Ovary (tissue), 9 donors: ENCODE results near the gene PYGB. TPM values are rescaled to one million over a fixed set of nuclear protein-coding genes. Genes with fewer than 3 reads are reported as not detected.

ENCODE experiments used
- DNase-seq, 5 donors: peaks; one replicate each; pipeline ENCODE4 v3.0.0-alpha.2; 2019 to 2020
- H3K27ac ChIP-seq, 2 donors: fragments of 200-600 bp; one replicate each; pipeline versions ENCODE4 v1.5.1 to v1.8.0; 2019 to 2022
- H3K27me3 ChIP-seq: fragments of 200-600 bp; one replicate; pipeline ENCODE4 v1.8.0; 2022
- H3K36me3 ChIP-seq: fragments of 200-600 bp; sonication (generic); one replicate; pipeline ENCODE4 v1.5.1; 2019
- H3K4me1 ChIP-seq: one replicate; pipeline ENCODE4 v1.8.1; 2013; ENCODE audit warnings: mild to moderate bottlenecking, moderate library complexity; ENCODE audit not compliant: insufficient read depth
- H3K4me3 ChIP-seq: fragments of 200-600 bp; sonication (generic); one replicate; pipeline ENCODE4 v1.5.1; 2017
- H3K9me3 ChIP-seq, 2 donors: fragments of 200-600 bp in 1 of 2; sonication (generic) in 1 of 2; one replicate each; pipeline versions ENCODE4 v1.5.1 to v1.8.1; 2013 to 2019; ENCODE audit warnings: mild to moderate bottlenecking in 1 of 2, moderate library complexity in 1 of 2
- EP300 ChIP-seq: sonication (generic); formaldehyde crosslinking; IDR thresholded peaks from one replicate; pipeline ENCODE4 v1.6.1; 2017; ENCODE audit warnings: antibody characterized with exemption
- POLR2A ChIP-seq: fragments of 450-650 bp; IDR thresholded peaks from one replicate; pipeline ENCODE4 v1.6.1; 2017; ENCODE audit warnings: antibody characterized with exemption, mild to moderate bottlenecking, moderate library complexity
- WGBS, 3 donors: extraction: QIAGEN DNeasy Blood & Tissue Kit in 1 of 3; methylation state at CpG; one replicate each; pipeline versions ENCODE4 v1.1.5 to v1.1.7; 2013 to 2017; 5-methylcytosine and 5-hydroxymethylcytosine counted together
- intact Hi-C, 4 donors: fragments of 100-400 bp; cut with DNase I; formaldehyde crosslinking; loops; one replicate each; pipeline versions ENCODE4 v1.11.0 to v1.15.1; 2022 to 2023
- polyA plus RNA-seq, 2 donors: library from polyadenylated mRNA; stranded (reverse); fragments of 200-250 nt in 1 of 2; fragments of 350-450 nt in 1 of 2; fragmentation: Illumina TruSeq in 1 of 2; extraction: RNeasy Lipid Tissue Mini Kit (QIAGEN cat#74804) in 1 of 2; gene quantifications; one replicate each; pipeline ENCODE4 v1.2.3, GENCODE V29; 2013 to 2014
- total RNA-seq, 7 donors: library from RNA; depleted of rRNA in 2 of 7; stranded (reverse); fragments of >200 nt in 2 of 7; fragmentation: NEBNext Ultra II Directional in 3 of 7; extraction: Animal tissue kit (Norgen Biotek cat#: 25700) in 3 of 7; gene quantifications; one replicate each; pipeline versions ENCODE4 v1.1.0 to v1.2.4, GENCODE V29; 2016 to 2023
- TF ChIP-seq, protein P1 (sequence below), 3 donors: fragments of 450-650 bp in 2 of 3; fragments of 200-600 bp in 1 of 3; IDR thresholded peaks; one replicate each; pipeline versions ENCODE4 v1.5.1 to v1.8.0; 2016 to 2022; ENCODE audit warnings: antibody characterized with exemption in 3 of 3, mild to moderate bottlenecking in 1 of 3
- donor health status: DM: no; HTN: no; CAD: no; lungs with moderate emphysema.
- donor health status: DM: no; HTN: no; CAD: no.
- donor health status: Bipolar disorder and iron deficiency.
- donor health status: DM: yes; HTN: yes; CAD: no.
- donor health status: DM: no; HTN: no; CAD: no.
- donor health status: DM: yes; HTN: yes; CAD: no.

PYGB gene
- total and polyA plus RNA-seq, 9 donors: 23.1 to 54.2 (median 38.3) TPM

DNA sequence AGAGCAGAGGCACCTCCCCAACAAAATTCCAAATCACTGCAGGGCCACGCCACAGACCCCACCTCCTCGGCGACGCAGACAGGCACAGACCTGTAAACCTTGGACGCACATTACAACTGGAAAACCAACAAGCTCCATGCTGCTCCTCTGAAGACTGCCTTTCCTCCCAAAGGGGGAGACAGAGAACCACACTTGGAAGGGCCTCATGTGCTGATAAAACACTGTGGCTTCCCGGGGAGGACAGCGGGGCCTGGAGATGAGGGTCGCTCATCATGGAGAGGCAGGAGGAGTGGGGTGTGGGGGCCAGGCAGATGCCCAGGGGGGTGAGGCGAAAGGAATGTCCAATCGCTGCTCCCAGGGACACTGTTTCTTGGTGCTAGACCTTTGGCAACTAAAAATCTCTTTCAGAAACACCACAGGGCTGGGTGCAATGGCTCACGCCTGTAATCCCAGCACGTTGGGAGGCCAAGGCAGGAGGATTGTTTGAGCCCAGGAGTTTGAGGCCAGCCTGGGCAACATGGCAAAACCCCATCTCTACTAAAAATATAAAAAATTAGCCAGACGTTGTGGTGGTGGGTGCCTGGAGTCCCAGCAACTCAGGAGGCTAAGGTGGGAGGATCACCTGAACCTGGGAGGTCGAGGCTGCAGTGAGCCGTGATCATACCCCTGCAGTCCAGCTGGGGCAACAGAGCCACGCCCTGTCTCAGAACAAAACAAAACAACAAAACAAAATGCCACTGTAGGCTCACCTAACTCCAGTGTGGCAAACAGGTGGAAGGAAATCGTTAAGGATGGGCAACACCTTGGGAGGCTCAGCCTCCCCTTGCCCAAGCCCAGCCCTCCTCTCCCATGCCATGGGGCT lies 88.9 kb downstream of the PYGB start:
- peaks cover 2% of the 10 kb centered on the region for H3K4me1 ChIP-seq
- no peaks in the 10 kb centered on the region for H3K9me3 ChIP-seq
- no peak overlapping the region for H3K4me3 ChIP-seq
- H3K27me3 ChIP-seq: no peaks in the 10 kb centered on the region
- WGBS, 3 donors: 80 to 82% (median 81%) methylated on average over 17 of the region's 17 CpGs
- DNase-seq: no peak
- no peak overlapping the region for H3K27ac ChIP-seq
- H3K36me3 ChIP-seq: no peaks in the 10 kb centered on the region
- intact Hi-C loops: no loop called here
- TF ChIP-seq EP300: no peak
- TF ChIP-seq, protein P1, sequence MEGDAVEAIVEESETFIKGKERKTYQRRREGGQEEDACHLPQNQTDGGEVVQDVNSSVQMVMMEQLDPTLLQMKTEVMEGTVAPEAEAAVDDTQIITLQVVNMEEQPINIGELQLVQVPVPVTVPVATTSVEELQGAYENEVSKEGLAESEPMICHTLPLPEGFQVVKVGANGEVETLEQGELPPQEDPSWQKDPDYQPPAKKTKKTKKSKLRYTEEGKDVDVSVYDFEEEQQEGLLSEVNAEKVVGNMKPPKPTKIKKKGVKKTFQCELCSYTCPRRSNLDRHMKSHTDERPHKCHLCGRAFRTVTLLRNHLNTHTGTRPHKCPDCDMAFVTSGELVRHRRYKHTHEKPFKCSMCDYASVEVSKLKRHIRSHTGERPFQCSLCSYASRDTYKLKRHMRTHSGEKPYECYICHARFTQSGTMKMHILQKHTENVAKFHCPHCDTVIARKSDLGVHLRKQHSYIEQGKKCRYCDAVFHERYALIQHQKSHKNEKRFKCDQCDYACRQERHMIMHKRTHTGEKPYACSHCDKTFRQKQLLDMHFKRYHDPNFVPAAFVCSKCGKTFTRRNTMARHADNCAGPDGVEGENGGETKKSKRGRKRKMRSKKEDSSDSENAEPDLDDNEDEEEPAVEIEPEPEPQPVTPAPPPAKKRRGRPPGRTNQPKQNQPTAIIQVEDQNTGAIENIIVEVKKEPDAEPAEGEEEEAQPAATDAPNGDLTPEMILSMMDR (IDR thresholded peaks at IDR 0.05): no peak
- no peak for TF ChIP-seq POLR2A

GRCh38 chr20:25338112-25339023 lies 90.5 kb downstream of the PYGB start:
- peaks cover 2% of the 10 kb centered on the region for H3K4me1 ChIP-seq
- H3K4me3 ChIP-seq: no peak overlapping the region
- no peaks in the 10 kb centered on the region for H3K36me3 ChIP-seq
- no peaks in the 10 kb centered on the region for H3K27me3 ChIP-seq
- no peaks in the 10 kb centered on the region for H3K9me3 ChIP-seq
- 50 to 64% (median 60%) methylated on average over 11 of the region's 11 CpGs for WGBS, 3 donors
- intact Hi-C loops: no loop called here
- TF ChIP-seq EP300 (no peak), POLR2A (no peak)
- TF ChIP-seq, protein P1 (IDR thresholded peaks at IDR 0.05): no peak
- H3K27ac ChIP-seq: no peak overlapping the region
- peak in 1 of 5 donors; percentile 22 for DNase-seq

DNA sequence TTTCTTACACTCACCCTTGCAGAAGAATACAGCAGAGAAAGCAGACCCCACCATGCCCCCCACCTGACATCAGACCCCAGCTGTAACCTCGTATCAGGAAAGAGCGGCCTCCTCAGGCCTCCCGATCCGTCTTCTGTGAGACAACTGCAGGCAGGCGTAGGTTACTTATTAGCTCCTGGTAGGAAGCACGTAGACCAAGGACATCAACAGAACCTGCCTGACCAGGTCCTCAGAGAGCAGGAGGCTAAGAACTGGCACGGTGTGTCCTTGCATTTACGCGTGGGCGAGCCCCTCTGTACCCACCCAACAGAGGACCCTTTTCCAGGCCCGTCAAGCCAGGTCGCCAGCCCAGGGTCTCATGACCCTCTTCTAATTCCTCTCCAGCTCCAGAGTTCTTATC lies 91.7 kb downstream of the PYGB start:
- TF ChIP-seq EP300 (no peak), POLR2A (no peak)
- TF ChIP-seq, protein P1 (IDR thresholded peaks at IDR 0.05): no peak
- no peak for DNase-seq
- intact Hi-C loops: no loop called here
- H3K27ac ChIP-seq: no peak overlapping the region
- H3K27me3 ChIP-seq: no peaks in the 10 kb centered on the region
- H3K4me1 ChIP-seq: peaks cover 2% of the 10 kb centered on the region
- 86 to 87% (median 86%) methylated on average over 12 of the region's 12 CpGs for WGBS, 3 donors
- H3K4me3 ChIP-seq: no peak overlapping the region
- H3K9me3 ChIP-seq: no peaks in the 10 kb centered on the region
- no peaks in the 10 kb centered on the region for H3K36me3 ChIP-seq

DNA sequence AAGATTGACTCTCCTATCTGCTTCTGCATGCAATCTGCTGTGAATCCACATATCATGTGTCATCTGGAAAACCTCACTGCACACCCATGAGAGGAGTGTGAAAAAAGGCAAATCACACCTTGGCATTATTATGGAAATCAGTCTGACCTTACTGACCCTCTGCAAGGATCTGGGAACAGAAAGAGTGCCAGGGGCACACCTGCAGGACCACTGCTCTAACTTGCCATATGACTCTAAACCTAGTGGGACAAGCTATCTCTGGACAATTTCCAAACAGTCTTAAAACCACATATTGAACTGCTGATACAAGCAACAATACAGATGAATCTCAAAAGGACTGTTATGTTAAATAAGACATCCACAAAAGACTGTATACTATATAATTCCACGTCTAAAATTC lies 92.5 kb downstream of the PYGB start:
- Histone ChIP-seq H3K27me3 (no peaks in the 10 kb centered on the region), H3K27ac (no peak overlapping the region), H3K4me3 (no peak overlapping the region), H3K4me1 (peaks cover 2% of the 10 kb centered on the region), H3K9me3 (no peaks in the 10 kb centered on the region), H3K36me3 (no peaks in the 10 kb centered on the region)
- WGBS, 3 donors: 67 to 83% (median 68%) methylated on average over 1 of the region's 1 CpG
- no peak for TF ChIP-seq POLR2A
- TF ChIP-seq, protein P1 (IDR thresholded peaks at IDR 0.05): no peak
- no peak for TF ChIP-seq EP300
- DNase-seq: no peak
- intact Hi-C loops: no loop called here
